GM21619 (cell line): ENCODE results near the gene F5.

ENCODE experiments used
- ATAC-seq: cut with Tn5 transposase; IDR thresholded peaks from one replicate; pipeline ENCODE4 v1.9.1; 2021; ENCODE audit not compliant: unreplicated experiment

The F5 gene

DNA sequence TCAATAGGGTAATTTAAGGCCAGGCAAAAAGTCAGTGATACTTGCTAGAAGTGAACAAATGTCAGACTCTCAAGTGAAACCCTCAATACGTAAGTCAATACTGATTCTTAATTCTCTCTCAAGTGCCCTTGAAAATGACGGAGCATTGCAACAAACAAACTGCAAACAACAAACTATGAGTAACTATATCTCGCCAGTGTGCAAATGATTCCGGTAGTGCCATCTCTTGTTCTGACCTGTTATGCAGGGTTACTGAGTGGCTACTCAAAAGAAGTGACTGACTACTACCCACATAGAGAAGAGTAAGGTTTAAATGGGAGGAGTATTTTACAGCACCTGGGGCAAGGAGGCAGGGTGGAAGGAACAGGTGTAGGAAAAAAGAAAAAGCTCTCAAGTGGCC is 102.2 kb downstream of the F5 start:
- no peak for ATAC-seq

DNA sequence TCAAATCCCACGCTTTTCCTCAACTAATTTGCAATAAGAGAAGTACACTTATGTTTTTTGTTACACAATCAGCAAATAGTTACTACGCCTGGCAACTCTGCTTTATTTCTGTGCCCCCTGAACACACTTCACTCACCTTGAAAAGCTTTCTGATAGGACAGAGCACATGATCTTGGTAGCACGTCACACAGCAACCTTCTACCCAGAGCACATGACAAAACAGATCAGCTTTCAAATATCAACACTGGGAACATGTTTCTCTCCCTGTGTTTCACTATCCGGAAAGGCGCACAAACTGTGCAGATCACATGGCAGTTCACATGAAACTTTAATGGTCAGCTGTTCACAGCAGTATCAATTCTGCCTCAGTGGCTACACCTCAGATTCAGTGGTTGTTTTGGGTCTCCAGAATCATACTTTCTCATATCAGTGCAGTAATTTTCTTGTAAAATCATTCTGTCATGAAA is 102.7 kb downstream of the F5 start:
- no peak for ATAC-seq

DNA sequence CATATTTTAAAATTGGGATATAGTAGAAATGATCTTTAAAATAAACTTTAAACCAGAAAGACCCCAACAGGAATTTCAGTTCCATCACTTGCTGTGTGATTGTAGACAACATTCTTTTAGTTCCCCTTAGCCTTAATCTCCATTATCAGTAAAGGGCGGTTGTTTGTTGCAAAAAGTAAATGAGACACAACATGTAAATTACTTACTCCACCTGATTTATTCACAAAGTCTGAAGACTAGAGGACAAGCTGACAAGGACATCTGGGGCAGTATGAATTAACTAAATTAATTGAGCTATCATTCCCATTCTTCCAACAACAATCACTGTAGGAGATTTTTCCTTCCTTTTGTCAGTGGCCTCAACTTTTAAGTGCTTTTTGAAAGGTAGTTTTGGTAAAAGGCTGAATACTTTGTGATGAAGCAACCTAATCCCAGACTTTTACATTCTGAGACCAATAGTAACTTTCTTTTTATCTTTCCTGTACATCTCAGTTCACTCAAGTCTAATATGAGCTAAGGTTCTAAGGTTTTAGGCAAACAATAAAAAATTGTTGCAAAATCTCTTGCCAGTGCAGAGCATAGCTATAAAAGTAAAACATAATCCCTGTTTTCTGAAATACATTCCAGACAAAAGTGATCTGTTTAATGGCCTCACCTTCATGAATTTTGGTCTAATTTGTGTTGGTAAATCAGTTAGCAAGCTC is 106.8 kb downstream of the F5 start:
- ATAC-seq: no peak

DNA sequence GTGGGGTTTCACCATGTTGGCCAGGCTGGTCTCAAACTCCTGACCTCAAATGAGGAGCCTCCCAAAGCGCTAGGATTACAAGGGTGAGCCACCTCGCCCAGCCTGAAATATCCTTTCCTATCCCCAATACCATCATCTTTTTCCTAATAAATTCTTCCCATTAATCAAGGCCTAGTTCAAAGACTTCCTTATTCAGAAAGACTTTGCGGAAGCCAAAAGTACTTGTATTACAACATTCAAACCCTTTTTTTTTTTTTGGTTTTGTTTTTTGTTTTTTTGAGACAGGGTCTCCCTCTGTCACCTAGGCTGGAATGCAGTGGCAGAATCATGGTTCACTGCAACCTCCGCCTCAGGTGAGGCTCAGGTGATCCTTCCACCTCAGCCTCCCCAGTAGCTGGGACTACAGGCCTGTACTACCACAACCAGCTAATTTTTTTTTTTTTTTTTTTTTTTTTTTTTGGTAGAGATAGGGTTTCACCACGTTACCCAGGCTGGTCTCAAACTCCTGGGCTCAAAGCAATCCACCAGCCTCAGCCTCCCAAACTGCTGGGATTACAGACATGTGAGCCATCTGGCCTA is 108.1 kb downstream of the F5 start:
- ATAC-seq: no peak

DNA sequence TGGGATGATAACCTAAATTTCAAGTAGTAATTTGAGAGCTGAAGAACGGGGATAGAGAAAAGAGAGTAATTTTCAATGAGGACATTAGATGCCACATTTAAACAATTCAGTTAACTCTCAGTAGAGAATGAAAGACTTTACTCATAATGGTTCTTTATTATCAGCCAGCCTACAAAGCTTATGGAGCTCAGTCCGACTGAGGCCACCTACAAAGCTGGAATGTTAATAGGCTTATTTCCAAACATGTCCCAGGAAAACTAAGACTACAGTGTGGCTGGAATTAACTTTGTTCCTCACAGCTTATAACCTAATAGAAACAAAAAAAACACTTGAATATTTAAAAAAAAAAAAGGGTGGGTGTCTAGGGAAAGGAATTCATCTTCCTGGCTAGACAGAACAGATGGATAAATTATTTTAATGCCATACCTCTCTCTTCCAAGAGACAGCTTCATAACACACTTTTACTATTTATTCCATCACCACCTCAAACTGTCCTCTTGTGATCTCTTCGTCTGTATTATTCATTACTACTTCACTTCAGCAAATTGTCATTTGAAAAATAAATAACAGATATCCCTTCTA is 110.4 kb downstream of the F5 start:
- no peak for ATAC-seq

DNA sequence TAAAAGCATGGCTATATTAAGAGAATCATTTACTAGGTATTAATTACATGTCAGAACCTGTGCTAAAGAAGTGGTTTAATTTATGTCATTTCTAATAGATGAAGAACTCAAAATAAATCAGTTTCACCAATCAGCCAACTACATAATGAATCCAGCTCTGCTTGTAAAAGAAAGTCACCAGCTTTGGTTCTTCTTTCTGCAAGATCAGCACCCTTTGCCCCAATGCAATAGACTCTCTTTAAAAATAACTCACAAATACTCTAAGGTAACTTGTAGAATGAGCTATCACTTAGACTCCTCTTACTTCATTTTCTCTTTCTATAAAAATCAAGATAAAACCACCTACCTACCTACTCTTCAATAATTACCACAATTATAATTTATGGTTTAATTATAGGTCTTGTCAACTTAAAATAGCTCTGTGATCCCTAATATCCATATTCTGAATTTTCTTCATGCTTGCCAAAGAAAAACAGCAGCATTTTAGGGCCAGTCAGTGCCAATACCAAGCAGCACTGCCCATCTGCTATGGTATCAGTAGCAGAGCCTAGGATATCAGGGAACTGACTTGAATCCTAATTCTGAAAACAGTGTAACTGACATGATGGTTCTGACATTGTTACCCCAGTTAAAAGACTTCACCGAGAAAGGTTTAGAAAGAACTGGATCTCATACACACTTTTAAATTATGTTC is 111.8 kb downstream of the F5 start:
- ATAC-seq: no peak

DNA sequence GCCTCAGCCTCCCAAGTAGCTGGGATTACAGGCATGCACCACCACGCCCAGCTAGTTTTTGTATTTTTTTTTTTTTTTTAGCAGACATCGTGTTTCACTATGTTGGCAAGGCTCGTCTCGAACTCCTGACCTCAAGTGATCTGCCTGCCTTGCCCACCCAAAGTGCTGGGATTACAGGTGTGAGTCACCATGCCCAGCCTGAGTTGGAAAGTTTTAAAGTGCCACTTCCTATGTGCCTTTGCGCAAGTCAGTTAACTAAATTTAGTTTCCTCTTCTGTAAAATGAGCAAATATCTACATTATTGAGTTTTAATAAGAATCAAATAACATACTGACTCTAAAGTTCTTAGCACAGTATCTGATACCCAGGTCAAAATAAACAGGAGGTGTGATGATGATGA is 112.9 kb downstream of the F5 start:
- ATAC-seq: no peak

DNA sequence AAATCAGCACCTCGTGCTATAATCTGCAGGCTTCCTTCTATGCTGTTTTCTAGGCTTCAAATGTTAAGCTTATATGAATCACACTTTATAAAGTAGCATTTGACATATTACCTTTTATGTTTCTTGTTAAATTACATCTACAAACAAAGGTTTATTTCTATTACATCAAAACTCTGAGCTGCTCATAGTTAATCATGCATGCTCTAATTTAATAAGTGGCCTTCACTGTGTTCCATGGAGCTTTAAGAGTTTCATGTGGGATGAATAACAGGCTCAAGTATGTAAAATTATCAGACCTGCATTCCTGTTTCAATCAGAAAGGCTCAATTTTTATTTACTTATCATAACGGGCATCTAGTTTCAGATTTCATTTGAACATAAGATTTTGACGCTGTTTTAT is 113.5 kb downstream of the F5 start:
- ATAC-seq: no peak

DNA sequence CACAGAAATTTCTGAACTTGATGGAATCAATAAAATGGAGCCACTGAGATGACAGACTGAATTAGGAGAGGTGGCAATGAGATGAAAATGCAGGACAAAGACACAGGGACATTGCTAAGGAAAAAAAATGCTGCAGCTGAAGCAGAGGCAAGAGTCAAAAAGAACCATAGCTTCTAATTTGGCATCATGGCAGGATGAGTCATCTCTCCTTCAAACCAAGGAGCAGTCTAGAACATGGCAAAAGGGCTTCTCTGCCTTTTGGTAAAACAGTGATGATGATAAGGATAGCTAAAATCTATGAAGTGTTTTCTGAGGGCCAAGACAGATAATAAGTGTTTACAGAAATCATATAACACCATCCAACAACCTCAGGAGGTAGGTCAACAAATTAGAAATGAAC is 117.3 kb downstream of the F5 start:
- no peak for ATAC-seq

DNA sequence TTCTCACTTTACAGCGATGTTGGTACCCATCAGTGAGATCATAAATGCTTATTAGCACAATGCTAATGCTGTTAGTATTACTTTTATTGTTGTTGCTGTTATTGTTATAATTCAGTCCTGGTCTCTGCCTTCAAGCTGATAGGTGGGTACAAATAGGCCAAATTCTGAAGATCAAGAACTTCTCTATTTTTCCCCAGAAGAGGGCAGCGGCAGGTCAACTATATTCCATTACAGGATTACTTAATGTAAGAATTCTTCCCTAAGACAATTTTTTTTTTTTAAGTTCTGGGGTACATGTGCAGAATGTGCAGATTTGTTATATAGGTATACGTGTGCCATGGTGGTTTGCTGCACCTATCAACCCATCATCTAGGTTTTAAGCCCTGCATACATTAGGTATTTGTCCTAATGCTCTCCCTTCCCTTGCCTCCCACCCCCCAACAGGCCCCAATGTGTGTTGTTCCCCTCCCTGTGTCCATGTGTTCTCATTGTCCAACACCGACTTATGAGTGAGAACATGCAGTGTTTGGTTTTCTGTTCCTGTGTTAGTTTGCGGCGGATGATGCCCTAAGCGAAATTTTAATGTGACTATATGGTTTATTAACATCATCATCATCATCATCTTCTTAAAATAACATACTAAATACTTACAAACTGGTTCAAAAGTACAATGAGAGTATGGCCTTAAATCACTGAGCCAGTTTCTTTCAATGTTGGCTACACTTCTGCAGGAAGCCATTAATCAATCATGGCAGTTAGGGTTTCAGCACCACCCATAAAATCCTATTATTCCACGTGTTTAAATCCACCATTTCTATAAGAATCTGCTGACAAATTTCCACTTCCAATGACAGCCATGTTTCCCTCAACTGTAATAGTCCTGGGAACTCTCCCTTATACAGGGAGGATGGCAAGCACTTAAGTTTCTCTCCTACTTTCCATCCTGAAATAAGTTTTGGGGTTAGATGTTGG is 119.7 kb downstream of the F5 start:
- no peak for ATAC-seq

DNA sequence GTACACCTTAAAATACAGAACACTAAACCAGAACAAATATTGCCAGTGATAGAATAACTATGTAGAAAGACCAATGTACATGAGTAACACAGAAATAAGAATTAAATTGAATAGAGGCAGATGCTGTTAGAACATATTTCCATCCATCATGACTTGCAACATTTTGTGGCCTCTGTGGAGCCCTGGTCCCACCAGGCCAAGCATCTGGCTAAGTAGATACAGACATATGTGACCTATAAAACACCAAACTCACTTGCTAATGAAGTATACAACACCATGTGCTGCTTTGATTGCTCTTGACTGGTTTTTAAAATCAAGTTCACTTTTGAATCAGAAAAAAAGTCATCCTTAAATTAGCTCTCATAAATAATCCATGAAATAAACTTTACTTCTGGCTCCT is 121.0 kb downstream of the F5 start:
- ATAC-seq: no peak
